ENCODE data around the gene RBBP8. TPM values are rescaled to one million over a fixed set of nuclear protein-coding genes. Genes with fewer than 3 reads are reported as not detected.

The RBBP8 gene
- total and polyA plus RNA-seq, 2 donors (not counting 3 experiments of a cell fraction or from before 2014, with no cell fraction given), result 3.0 to 13.5 TPM

- no peak overlapping the region for H3K4me2 ChIP-seq (ENCODE audit: insufficient read depth, low read length)
- H3K9ac ChIP-seq (replicated peaks; ENCODE audit: extremely low read depth, insufficient read depth, low read length), result no peak overlapping the region
- FAIRE-seq (no peak), DNase-seq (ENCODE audit: low read depth, low spot score) (no peak)
- no peak overlapping the region for H3K27ac ChIP-seq (ENCODE audit: insufficient read depth, low read depth, low read length)
- ChIA-PET CTCF (interaction anchor here (1.1 to 2.4 kb wide), 3 partner anchors 22 to 67 kb away, joined by 3 to 8 read pairs (median 4); no protein-coding TSS in a partner anchor), POLR2A (interaction anchor here (0.7 kb wide), 1 partner anchor 42 kb away, joined by 3 read pairs; no protein-coding TSS in a partner anchor)
- no peaks in the 10 kb centered on the region for H3K36me3 ChIP-seq (ENCODE audit: control insufficient read depth in 2 of 2, extremely low read depth in 1 of 2, insufficient read depth in 2 of 2, low read length in 2 of 2)
- no peaks in the 10 kb centered on the region for H4K20me1 ChIP-seq (replicated peaks; ENCODE audit: control insufficient read depth, extremely low read depth, insufficient read depth, low read length)
- H3K9me1 ChIP-seq (replicated peaks; ENCODE audit: control insufficient read depth, extremely low read depth, insufficient read depth, low read length), result no peaks in the 10 kb centered on the region
- no TSS peak for BruUV-seq (replicated peaks)
- peaks cover 0 to 2% of the 10 kb centered on the region in 2 experiments for H3K27me3 ChIP-seq (ENCODE audit: control insufficient read depth in 2 of 2, insufficient read depth in 2 of 2, low read length in 2 of 2)
- intact Hi-C loops (cut with micrococcal nuclease), result loop anchor here (10.0 kb wide), 1 partner anchor 71 kb away; no protein-coding TSS in a partner anchor
- H3K4me3 ChIP-seq (replicated peaks in 1 of 3; ENCODE audit: insufficient read depth in 1 of 3, low read depth in 1 of 3, low read length in 3 of 3), result no peak overlapping the region
- no peaks in the 10 kb centered on the region for H3K79me2 ChIP-seq (ENCODE audit: control insufficient read depth, insufficient read depth, low read length)
- no peak for TF ChIP-seq CTCF (IDR thresholded peaks at IDR 0.05; ENCODE audit: extremely low read depth in 1 of 2, insufficient read depth in 1 of 2, low read depth in 1 of 2, low read length in 2 of 2)
- TF ChIP-seq FOS (IDR thresholded peaks at IDR 0.05; ENCODE audit: borderline replicate concordance, insufficient read depth, low read length), result no peak
- TF ChIP-seq POLR2A (IDR thresholded peaks at IDR 0.05; ENCODE audit: low read depth, low read length), result no peak
- no peak for TF ChIP-seq MAX (IDR thresholded peaks at IDR 0.05; ENCODE audit: insufficient read depth, insufficient read length)
- TF ChIP-seq POLR2AphosphoS5 (IDR thresholded peaks at IDR 0.05; ENCODE audit: insufficient read depth, low read depth, low read length), result no peak
- TF ChIP-seq MYC (IDR thresholded peaks at IDR 0.05; ENCODE audit: low read depth, low read length), result no peak
- TF ChIP-seq JUN (IDR thresholded peaks at IDR 0.05; ENCODE audit: borderline replicate concordance, insufficient read depth, insufficient read length, low read depth), result no peak
- TF ChIP-seq EZH2 (IDR thresholded peaks at IDR 0.05; ENCODE audit: borderline replicate concordance, low read depth, low read length, severe bottlenecking), result no peak
- TF ChIP-seq GATA2 (IDR thresholded peaks at IDR 0.05; ENCODE audit: insufficient read depth, insufficient read length, low read depth, low read length), result no peak
- no peaks in the 10 kb centered on the region for H3K4me1 ChIP-seq (ENCODE audit: control insufficient read depth, extremely low read depth, insufficient read depth, low read length)
- dilution Hi-C loops (cut with MboI; ENCODE audit: extremely low pct_ligation_motif_present, low sequenced_read_pairs), result no loop called here
- H3K9me3 ChIP-seq (replicated peaks; ENCODE audit: control insufficient read depth, insufficient read depth, low read length), result no peaks in the 10 kb centered on the region
- H2AFZ ChIP-seq (ENCODE audit: low read depth, low read length), result no peak overlapping the region
These were observed 17.8 kb upstream of the RBBP8 start for GRCh38 chr18:22915337-22915736.
